Measurements from ENCODE around the gene EIF2S1.

Gene EIF2S1

GRCh38 chr14:67377916-67378315, 17.8 kb downstream of the EIF2S1 start:
- H3K27me3 ChIP-seq (replicated peaks), result no peaks in the 10 kb centered on the region
- DNase-seq, result no peak
- H3K36me3 ChIP-seq (replicated peaks), result peaks cover 76% of the 10 kb centered on the region
- in situ Hi-C loops (cut with HindIII; ENCODE audit: low pct_ligation_motif_present, low sequenced_read_pairs), result no loop called here
- H3K27ac ChIP-seq, result no peak overlapping the region
- H3K4me3 ChIP-seq (ENCODE audit: low read depth, low read length), result no peak overlapping the region
- TF ChIP-seq CTCF (IDR thresholded peaks at IDR 0.05; ENCODE audit: low read depth, low read length, missing control alignments), result no peak

GRCh38 chr14:67385120-67385519, 25.0 kb downstream of the EIF2S1 start:
- Histone ChIP-seq H3K27ac (no peak overlapping the region), H3K4me3 (ENCODE audit: low read depth, low read length) (no peak overlapping the region), H3K36me3 (replicated peaks) (peaks cover 52% of the 10 kb centered on the region)

GRCh38 chr14:67385618-67386017, 25.5 kb downstream of the EIF2S1 start:
- Histone ChIP-seq H3K36me3 (replicated peaks) (peaks cover 50% of the 10 kb centered on the region), H3K4me3 (ENCODE audit: low read depth, low read length) (no peak overlapping the region), H3K27me3 (replicated peaks) (no peaks in the 10 kb centered on the region), H3K27ac (no peak overlapping the region)
- in situ Hi-C loops (cut with HindIII; ENCODE audit: low pct_ligation_motif_present, low sequenced_read_pairs), result no loop called here
- TF ChIP-seq CTCF (IDR thresholded peaks at IDR 0.05; ENCODE audit: low read depth, low read length, missing control alignments), result no peak
- no peak for DNase-seq

More at GRCh38 chr14:67385120-67385519, 25.0 kb downstream of the EIF2S1 start:
- no peak for DNase-seq
- no peak for TF ChIP-seq CTCF (IDR thresholded peaks at IDR 0.05; ENCODE audit: low read depth, low read length, missing control alignments)
- H3K27me3 ChIP-seq (replicated peaks), result no peaks in the 10 kb centered on the region
- in situ Hi-C loops (cut with HindIII; ENCODE audit: low pct_ligation_motif_present, low sequenced_read_pairs), result no loop called here

- DNase-seq, result peak; percentile 34
- TF ChIP-seq CTCF (IDR thresholded peaks at IDR 0.05; ENCODE audit: low read depth, low read length, missing control alignments), result no peak
- no peak overlapping the region for H3K4me3 ChIP-seq (ENCODE audit: low read depth, low read length)
- in situ Hi-C loops (cut with HindIII; ENCODE audit: low pct_ligation_motif_present, low sequenced_read_pairs), result no loop called here
- no peak overlapping the region for H3K27ac ChIP-seq
- H3K36me3 ChIP-seq (replicated peaks), result peaks cover 35% of the 10 kb centered on the region
- no peaks in the 10 kb centered on the region for H3K27me3 ChIP-seq (replicated peaks)
Measured at GRCh38 chr14:67387195-67387594, 27.1 kb downstream of the EIF2S1 start.

- no peak for DNase-seq
- Histone ChIP-seq H3K27ac (no peak overlapping the region), H3K27me3 (replicated peaks) (no peaks in the 10 kb centered on the region), H3K4me3 (ENCODE audit: low read depth, low read length) (no peak overlapping the region), H3K36me3 (replicated peaks) (peaks cover 21% of the 10 kb centered on the region)
- TF ChIP-seq CTCF (IDR thresholded peaks at IDR 0.05; ENCODE audit: low read depth, low read length, missing control alignments), result no peak
- in situ Hi-C loops (cut with HindIII; ENCODE audit: low pct_ligation_motif_present, low sequenced_read_pairs), result no loop called here
Measured at GRCh38 chr14:67389275-67389674, 29.1 kb downstream of the EIF2S1 start.

- no peaks in the 10 kb centered on the region for H3K27me3 ChIP-seq (replicated peaks)
- TF ChIP-seq CTCF (IDR thresholded peaks at IDR 0.05; ENCODE audit: low read depth, low read length, missing control alignments), result no peak
- in situ Hi-C loops (cut with HindIII; ENCODE audit: low pct_ligation_motif_present, low sequenced_read_pairs), result no loop called here
Measured at GRCh38 chr14:67389811-67390534, 29.8 kb downstream of the EIF2S1 start.

More at GRCh38 chr14:67389811-67390534, 29.8 kb downstream of the EIF2S1 start:
- no peak for DNase-seq
- no peak overlapping the region for H3K27ac ChIP-seq
- peaks cover 15% of the 10 kb centered on the region for H3K36me3 ChIP-seq (replicated peaks)
- no peak overlapping the region for H3K4me3 ChIP-seq (ENCODE audit: low read depth, low read length)

Measured in brain microvascular endothelial cell (primary cell).